SU-DHL-6 (cell line): ENCODE measurements around the gene SUSD3.

Source experiments
- H2AFZ ChIP-seq: fragments of 200-600 bp; sonication (generic); 2 replicates; pipeline ENCODE4 v1.6.1; 2014; ENCODE audit warnings: low read depth, mild to moderate bottlenecking, moderate library complexity, mixed read lengths, antibody characterized with exemption, low read length; ENCODE audit not compliant: severe bottlenecking
- H3F3A ChIP-seq: fragments of 200-600 bp; shearing (Covaris generic); 2 replicates; pipeline ENCODE4 v1.6.0; 2016; ENCODE audit warnings: antibody characterized with exemption, mild to moderate bottlenecking; ENCODE audit not compliant: insufficient read depth
- H3K27ac ChIP-seq: fragments of 200-600 bp; sonication (generic); 2 replicates; pipeline ENCODE4 v1.5.1; 2016; ENCODE audit warnings: low read depth, mild to moderate bottlenecking, low read length, moderate library complexity, mixed read lengths
- H3K27me3 ChIP-seq: fragments of 200-600 bp; sonication (generic), shearing (Covaris generic); 2 replicates; pipeline ENCODE4 v1.6.0; 2014; ENCODE audit warnings: mild to moderate bottlenecking, low read length
- H3K36me3 ChIP-seq: fragments of 200-600 bp; sonication (generic); 2 replicates; pipeline ENCODE4 v1.6.1; 2014; ENCODE audit warnings: mild to moderate bottlenecking, low read length, mixed read lengths
- H3K4me2 ChIP-seq: fragments of 300-600, 200-600 bp; shearing (Covaris generic), sonication (generic); 2 replicates; pipeline ENCODE4 v1.6.0; 2014; ENCODE audit warnings: low read length, low read depth, mild to moderate bottlenecking; ENCODE audit not compliant: poor library complexity, severe bottlenecking
- H3K4me3 ChIP-seq: fragments of 200-600 bp; sonication (generic); 2 replicates; pipeline ENCODE4 v1.5.1; 2014; ENCODE audit warnings: antibody characterized with exemption, low read length, mild to moderate bottlenecking, mixed read lengths; ENCODE audit not compliant: insufficient read depth, poor library complexity, severe bottlenecking
- H3K79me2 ChIP-seq: fragments of 200-600 bp; sonication (generic); 2 replicates; pipeline ENCODE4 v1.6.1; 2014; ENCODE audit warnings: mild to moderate bottlenecking, low read length, moderate library complexity; ENCODE audit not compliant: insufficient read depth
- H3K9ac ChIP-seq: fragments of 200-600 bp; sonication (generic); 2 replicates; pipeline ENCODE4 v1.7.0; 2014; ENCODE audit warnings: mild to moderate bottlenecking, low read length
- H3K9me2 ChIP-seq: fragments of 200-600 bp; sonication (generic); replicated peaks from 2 replicates; pipeline ENCODE4 v1.6.1; 2014; ENCODE audit warnings: low read length; ENCODE audit not compliant: insufficient read depth
- H3K9me3 ChIP-seq: fragments of 200-600 bp; sonication (generic); 2 replicates; pipeline ENCODE4 v1.6.1; 2014; ENCODE audit warnings: low read length, mixed read lengths; ENCODE audit not compliant: insufficient read depth
- H4K20me1 ChIP-seq: fragments of 200-600 bp; sonication (generic); 2 replicates; pipeline ENCODE4 v1.6.1; 2014; ENCODE audit warnings: low read depth, mild to moderate bottlenecking, antibody characterized with exemption, low read length, moderate library complexity, mixed read lengths
- CTCF ChIP-seq: fragments of 200-600 bp; sonication (generic); IDR thresholded peaks from one replicate; pipeline ENCODE4 v1.5.1; 2017; ENCODE audit warnings: antibody characterized with exemption, mild to moderate bottlenecking, low read length, moderate library complexity; ENCODE audit not compliant: insufficient read depth, poor library complexity, severe bottlenecking
- EZH2phosphoT487 ChIP-seq: fragments of 200-600 bp; sonication (generic), shearing (Covaris generic); conservative IDR thresholded peaks from 2 replicates; pipeline ENCODE4 v1.6.1; 2018; ENCODE audit warnings: mild to moderate bottlenecking, antibody characterized with exemption, low read length, moderate library complexity, mixed read lengths

The SUSD3 gene

GRCh38 chr9:93110311-93110855, 51.9 kb downstream of the SUSD3 start:
- no peaks in the 10 kb centered on the region for H3K79me2 ChIP-seq

GRCh38 chr9:93111001-93111370, 52.5 kb downstream of the SUSD3 start:
- H3K27me3 ChIP-seq = no peaks in the 10 kb centered on the region
- H3K4me3 ChIP-seq = no peak overlapping the region
- H3K9me3 ChIP-seq = no peaks in the 10 kb centered on the region
- no peak overlapping the region for H2AFZ ChIP-seq
- no peaks in the 10 kb centered on the region for H3K9me2 ChIP-seq
- H4K20me1 ChIP-seq = no peaks in the 10 kb centered on the region
- H3K36me3 ChIP-seq = no peaks in the 10 kb centered on the region
- no peak overlapping the region for H3K9ac ChIP-seq
- no peaks in the 10 kb centered on the region for H3K79me2 ChIP-seq
- H3K27ac ChIP-seq = no peak overlapping the region
- no peak overlapping the region for H3K4me2 ChIP-seq
- no peaks in the 10 kb centered on the region for H3F3A ChIP-seq
- no peak for TF ChIP-seq EZH2phosphoT487
- no peak for TF ChIP-seq CTCF

More at GRCh38 chr9:93110311-93110855, 51.9 kb downstream of the SUSD3 start:
- H2AFZ ChIP-seq = no peak overlapping the region
- no peaks in the 10 kb centered on the region for H3K9me2 ChIP-seq
- TF ChIP-seq EZH2phosphoT487 = no peak
- TF ChIP-seq CTCF = no peak
- no peak overlapping the region for H3K27ac ChIP-seq
- H3F3A ChIP-seq = no peaks in the 10 kb centered on the region
- no peak overlapping the region for H3K4me2 ChIP-seq
- no peaks in the 10 kb centered on the region for H4K20me1 ChIP-seq
- no peaks in the 10 kb centered on the region for H3K9me3 ChIP-seq
- H3K9ac ChIP-seq = no peak overlapping the region
- no peak overlapping the region for H3K4me3 ChIP-seq
- H3K27me3 ChIP-seq = no peaks in the 10 kb centered on the region
- H3K36me3 ChIP-seq = no peaks in the 10 kb centered on the region

GRCh38 chr9:93111371-93112115, 53.0 kb downstream of the SUSD3 start:
- H3K27me3 ChIP-seq = no peaks in the 10 kb centered on the region
- H3K9me3 ChIP-seq = no peaks in the 10 kb centered on the region
- H3K27ac ChIP-seq = no peak overlapping the region
- TF ChIP-seq CTCF (no peak), EZH2phosphoT487 (no peak)
- H3K9ac ChIP-seq = no peak overlapping the region
- no peak overlapping the region for H2AFZ ChIP-seq
- no peaks in the 10 kb centered on the region for H3F3A ChIP-seq
- H4K20me1 ChIP-seq = no peaks in the 10 kb centered on the region
- H3K4me2 ChIP-seq = no peak overlapping the region
- H3K4me3 ChIP-seq = no peak overlapping the region
- H3K79me2 ChIP-seq = no peaks in the 10 kb centered on the region
- H3K36me3 ChIP-seq = no peaks in the 10 kb centered on the region
- H3K9me2 ChIP-seq = no peaks in the 10 kb centered on the region
